ENCODE measurements around the gene STAMBPL1.

The STAMBPL1 gene

DNA sequence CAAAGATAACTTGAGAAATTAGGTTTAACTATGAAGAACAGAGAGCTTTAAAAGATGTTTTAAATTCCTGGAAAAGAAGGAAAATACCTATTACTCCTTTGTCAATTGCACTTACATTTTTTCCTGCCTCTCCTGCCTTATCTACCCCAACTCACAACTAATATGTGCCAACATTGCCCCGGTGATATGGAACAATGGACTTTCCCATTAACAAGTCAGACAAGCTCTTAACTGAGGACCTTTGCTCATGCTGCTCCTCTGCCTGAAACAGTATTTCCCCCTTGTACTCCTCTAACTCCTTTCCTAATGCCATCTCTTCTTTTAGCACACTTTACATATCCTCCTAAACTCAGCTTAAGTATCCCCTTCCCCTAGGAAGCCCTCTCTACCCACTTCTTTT lies 77.3 kb downstream of the STAMBPL1 start:
- no peak for FAIRE-seq

DNA sequence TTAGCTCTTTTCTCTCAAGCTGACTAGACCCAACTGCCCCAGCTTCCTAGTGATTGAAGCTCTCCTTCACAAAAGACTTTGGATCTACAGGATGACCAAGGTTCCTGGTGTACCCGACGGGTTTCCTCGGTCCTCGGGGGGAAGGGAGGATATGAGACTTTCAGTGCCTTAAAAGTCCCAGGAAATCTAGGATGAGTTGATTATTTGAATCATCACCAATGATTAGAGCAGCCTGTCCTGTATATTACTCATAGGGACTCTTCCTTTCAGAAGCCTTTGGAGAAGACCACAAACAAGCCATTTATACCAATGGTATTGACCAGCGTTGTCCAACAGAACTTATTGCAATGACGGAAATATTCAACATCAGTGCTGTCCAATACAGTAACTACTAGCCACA lies 78.7 kb downstream of the STAMBPL1 start:
- no peak for FAIRE-seq

DNA sequence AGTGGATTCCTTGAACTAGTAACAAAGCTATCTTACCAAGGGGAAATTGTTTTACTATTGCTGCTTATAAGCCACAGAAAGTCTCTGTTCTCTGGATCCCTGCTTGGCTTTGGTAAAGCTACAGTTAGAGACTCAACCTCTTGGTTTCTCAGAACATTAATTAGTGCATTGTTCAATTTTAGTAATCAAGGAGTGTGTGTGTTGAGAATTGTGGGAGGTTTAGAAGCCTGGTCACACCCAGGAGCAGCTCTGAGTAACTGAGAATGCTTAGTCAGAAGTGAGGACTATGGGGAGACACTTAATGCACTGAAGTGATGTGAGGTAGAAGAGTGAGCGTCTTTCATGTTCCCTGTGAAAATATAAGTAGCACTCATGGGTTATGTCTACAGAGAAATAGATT lies 80.8 kb downstream of the STAMBPL1 start:
- FAIRE-seq: no peak

DNA sequence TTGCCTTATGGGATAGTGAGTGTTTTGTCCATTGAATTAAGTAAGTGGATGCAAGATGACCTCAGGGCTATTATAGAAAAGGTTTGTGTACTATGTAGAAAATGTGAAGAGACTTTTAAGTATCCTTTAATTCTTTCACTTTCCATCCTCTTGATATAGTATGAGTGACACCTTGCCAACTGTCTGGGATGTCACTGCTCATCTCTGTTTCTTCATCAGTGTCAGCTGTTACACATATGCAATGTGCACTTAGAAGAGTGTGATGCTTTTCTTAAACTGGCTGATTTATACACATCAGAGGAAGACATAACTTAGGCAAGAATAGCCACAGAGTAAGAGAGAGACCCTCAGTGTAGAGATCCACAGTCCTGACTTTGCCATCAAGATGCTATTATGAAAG lies 81.2 kb downstream of the STAMBPL1 start:
- FAIRE-seq: no peak

DNA sequence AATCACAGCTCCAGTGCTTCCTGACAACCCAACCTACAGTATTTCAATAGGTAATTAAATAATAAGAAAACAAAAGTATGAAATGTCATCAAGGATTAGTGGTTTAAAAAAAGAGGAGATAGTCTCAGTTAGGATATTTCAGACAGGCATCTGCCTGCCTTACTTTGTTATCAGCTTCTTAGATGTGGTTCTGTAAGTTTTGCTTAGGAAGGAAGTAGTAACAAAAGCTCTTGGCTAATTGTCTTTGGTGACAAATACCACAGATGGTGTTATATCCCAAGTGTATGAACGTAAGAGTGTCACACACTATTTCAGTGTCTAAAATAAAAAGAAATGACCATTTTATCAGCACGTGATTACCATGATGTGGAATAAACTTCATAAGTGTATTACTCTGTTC lies 82.3 kb downstream of the STAMBPL1 start:
- FAIRE-seq: no peak

DNA sequence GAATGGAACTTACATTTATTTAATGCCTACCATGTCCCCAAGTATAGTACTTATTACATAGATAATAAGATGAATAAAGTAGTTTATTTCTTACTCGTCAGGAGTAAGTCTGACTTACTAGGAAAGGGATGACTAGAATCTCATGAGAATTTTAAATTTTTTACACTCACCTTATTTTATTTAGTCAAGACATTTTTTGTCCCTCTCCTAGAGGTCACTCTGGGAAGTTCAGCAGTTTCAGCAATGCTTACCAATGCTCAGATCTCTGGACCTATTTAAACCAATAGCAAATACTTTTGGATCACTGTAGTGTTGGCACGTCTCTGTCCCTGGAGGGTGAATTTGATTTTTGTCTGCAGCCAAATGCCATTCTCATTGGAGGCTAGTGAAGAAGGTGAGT lies 83.3 kb downstream of the STAMBPL1 start:
- no peak for FAIRE-seq

DNA sequence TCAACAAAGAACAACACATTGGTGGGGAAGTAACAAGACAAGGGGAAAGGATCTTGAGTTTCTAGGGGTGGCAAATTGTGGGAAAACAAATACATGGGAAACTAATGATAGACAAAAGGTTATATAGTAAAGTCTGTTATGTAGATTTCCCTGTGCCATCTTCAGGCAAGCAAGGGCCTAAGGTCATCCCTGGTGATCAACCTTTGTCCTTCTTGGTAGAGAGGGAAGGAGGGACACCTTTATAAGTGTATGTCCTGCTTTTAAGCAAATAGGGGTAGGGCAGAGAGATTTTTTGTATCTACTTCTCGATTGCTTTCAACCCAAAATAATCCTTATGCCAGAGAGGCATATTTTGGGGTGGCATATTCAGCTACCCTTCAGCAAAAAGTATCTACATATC lies 84.3 kb downstream of the STAMBPL1 start:
- FAIRE-seq: no peak

DNA sequence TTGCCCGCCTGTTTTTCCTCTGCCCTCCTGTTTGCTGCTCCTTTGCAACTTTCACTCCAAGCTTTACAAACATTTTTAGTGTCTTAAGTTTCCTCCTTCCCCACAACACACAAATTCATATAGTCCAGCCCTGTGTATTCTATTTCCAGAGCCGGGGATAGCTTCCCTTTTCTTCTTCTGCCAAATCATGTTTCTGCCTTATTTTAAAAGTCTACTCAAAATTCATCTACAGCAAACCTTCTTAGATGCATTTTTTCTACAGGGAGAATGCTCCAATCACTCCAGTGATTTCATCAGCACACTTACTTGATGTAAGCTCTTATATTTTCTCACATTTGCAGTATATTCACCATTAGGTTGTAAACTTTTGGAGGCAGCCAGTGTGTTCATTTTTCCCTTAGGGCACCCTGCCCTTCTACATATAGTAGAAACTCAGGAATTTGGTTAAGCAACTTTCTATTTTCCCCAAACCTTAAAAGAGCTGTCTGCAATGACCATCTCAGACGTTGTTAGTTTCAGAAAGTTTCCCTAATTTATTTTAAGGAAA lies 84.9 kb downstream of the STAMBPL1 start:
- FAIRE-seq: no peak

DNA sequence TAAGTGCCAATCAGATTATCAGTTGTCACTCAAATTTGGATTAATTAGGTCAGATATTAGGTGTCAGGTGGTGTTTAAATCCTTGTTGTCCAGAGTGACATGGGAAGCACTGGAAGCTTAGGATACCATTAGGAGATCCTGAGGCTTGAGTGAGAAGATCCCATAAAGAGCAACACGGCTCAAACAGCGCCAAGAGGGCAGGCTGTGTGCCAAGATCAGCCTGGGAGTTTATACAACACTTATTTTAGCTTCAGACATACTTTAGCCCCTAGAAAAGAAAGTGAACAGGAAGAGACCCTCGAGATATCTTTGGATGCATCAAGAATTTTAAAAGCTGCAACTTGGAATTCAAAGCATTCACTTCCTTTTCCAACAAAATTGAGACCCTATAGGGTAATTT lies 86.8 kb downstream of the STAMBPL1 start:
- FAIRE-seq: no peak

DNA sequence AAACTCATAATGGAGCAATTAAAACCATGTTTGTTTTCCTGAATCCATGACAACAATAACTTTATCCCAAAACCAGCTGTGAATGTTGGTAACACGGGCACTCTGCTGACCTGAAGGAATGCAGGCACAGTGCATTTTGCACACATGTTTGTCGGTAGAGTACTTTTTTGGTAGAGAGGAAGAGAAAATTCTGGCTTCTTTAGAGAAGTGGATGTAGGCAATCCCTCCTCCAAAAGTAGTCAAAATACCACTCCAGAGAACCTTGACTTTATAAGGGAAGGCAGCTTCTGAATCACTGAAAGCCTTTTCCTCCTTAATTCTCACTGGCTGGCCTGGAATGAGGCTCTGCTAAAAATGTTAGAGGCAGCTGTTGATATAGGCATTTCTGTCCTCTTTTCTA lies 88.3 kb downstream of the STAMBPL1 start:
- FAIRE-seq: no peak

DNA sequence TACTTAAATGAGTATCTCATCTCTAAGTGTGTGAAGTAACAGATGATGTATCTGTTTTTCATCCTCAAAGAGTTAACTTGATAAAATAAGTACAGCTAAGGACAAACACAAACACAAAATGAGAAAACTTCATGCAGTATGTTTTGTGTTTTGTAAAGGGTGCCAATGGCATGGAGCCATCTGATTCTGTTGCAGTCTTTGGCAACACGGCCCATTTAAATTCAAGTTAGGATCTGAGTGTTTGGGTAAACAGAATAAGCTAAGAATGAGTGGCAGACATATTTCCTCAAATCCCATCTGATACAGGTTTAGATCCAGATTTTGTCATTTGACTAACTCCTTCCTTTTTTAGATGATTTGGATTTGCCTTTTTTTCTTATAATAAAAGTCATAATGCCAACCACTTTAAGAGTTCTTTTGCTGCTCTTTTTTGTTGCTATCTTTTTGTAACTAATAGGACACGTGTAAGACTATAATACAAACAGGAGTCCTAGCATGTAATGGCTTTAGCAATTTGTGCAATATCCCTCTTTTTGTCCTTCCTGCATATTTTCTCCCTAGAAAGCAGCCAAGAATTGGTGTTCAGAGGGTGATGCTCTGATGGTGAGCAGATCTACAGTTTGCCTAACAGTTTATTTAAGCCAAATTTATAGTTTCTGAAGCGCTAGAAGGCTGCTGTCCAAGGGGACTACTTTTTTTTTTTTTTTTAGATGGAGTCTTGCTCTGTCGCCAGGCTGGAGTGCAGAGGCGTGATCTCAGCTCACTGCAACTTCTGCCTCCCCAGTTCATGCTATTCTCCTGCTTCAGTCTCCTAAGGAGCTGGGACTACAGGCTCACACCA lies 91.4 kb downstream of the STAMBPL1 start:
- no peak for FAIRE-seq
